ENCODE results near the gene SLC22A14. TPM values are rescaled to one million over a fixed set of nuclear protein-coding genes. Genes with fewer than 3 reads are reported as not detected.

Gene SLC22A14
- total and polyA plus RNA-seq, 10 of the 15 experiments (the other 5 are each of a cell fraction or from before 2014, with no cell fraction given) = not detected

DNA sequence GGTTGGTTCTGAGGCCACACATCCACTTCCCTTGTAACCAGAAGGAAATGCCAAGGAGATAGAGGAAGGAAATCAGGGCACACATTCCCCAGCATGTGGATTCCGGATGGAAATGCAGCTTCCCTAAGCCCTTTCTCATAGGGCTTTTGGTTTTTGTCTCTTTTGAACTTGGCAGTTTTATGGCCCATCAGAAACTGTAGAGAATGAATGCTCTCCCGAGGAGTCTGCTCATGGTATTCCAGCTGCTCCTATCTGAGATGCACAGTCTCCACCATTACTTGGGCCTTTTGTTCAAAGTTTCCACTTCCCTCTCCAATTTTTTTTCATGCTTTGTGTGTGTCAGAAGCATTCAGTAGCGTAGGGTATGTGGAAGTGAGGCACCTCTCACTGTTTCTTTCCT lies 85.7 kb downstream of the SLC22A14 start:
- no TSS peak for BruUV-seq (replicated peaks)
- 91% methylated on average over 3 of the region's 3 CpGs for WGBS (ENCODE audit: insufficient coverage, insufficient replicate concordance, low lambda C conversion rate, missing lambda C conversion rate)
- RAD21 ChIA-PET (ENCODE audit: unreplicated experiment) = no interaction called here

More for the DNA sequence above, 85.7 kb downstream of the SLC22A14 start:
- peaks cover 0 to 8% of the 10 kb centered on the region in 2 experiments; a peak in 3 of 4 replicates for H3K36me3 ChIP-seq (ENCODE audit: control insufficient read depth in 2 of 2, insufficient read depth in 2 of 2, low read length in 1 of 2)
- H3K9ac ChIP-seq (ENCODE audit: control insufficient read depth, insufficient read depth, low read length) = no peak overlapping the region
- no peaks in the 10 kb centered on the region for H4K20me1 ChIP-seq (ENCODE audit: control insufficient read depth, insufficient read depth)
- H3K27me3 ChIP-seq (replicated peaks in 1 of 2; ENCODE audit: control insufficient read depth in 2 of 2, insufficient read depth in 2 of 2, low read length in 1 of 2) = no peaks in the 10 kb centered on the region
- POLR2A ChIA-PET = no interaction called here
- DNase-seq (ENCODE audit: low read depth, low spot score) (no peak), ATAC-seq (no peak), FAIRE-seq (no peak)
- SMC1A ChIA-PET (ENCODE audit: uncharacterized antibody, unreplicated experiment) = no interaction called here
- no peaks in the 10 kb centered on the region for H3K4me1 ChIP-seq (ENCODE audit: control insufficient read depth, insufficient read depth, low read length)
- CTCF ChIA-PET = no interaction called here
- in situ Hi-C loops (cut with MboI) = no loop called here
- H2AFZ ChIP-seq (ENCODE audit: control insufficient read depth, low read depth, low read length) = no peak overlapping the region
- H3K79me2 ChIP-seq (ENCODE audit: control insufficient read depth, insufficient read depth, low read length) = no peaks in the 10 kb centered on the region
- H3K27ac ChIP-seq (ENCODE audit: control insufficient read depth, insufficient read depth) = no peak overlapping the region
- no peak for TF ChIP-seq NFYB (IDR thresholded peaks at IDR 0.05; ENCODE audit: insufficient read depth, low read depth, low read length)
- TF ChIP-seq GATAD2B (conservative IDR thresholded peaks at IDR 0.05; ENCODE audit: low read depth) = no peak
- TF ChIP-seq, protein P1, sequence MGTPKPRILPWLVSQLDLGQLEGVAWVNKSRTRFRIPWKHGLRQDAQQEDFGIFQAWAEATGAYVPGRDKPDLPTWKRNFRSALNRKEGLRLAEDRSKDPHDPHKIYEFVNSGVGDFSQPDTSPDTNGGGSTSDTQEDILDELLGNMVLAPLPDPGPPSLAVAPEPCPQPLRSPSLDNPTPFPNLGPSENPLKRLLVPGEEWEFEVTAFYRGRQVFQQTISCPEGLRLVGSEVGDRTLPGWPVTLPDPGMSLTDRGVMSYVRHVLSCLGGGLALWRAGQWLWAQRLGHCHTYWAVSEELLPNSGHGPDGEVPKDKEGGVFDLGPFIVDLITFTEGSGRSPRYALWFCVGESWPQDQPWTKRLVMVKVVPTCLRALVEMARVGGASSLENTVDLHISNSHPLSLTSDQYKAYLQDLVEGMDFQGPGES (IDR thresholded peaks at IDR 0.05) = no peak
- no peaks in the 10 kb centered on the region for H3K9me3 ChIP-seq (replicated peaks; ENCODE audit: control insufficient read depth, insufficient read depth, low read length)
- intact Hi-C loops (cut with micrococcal nuclease; ENCODE audit: unreplicated experiment) = loop anchor here (5.0 kb wide), 1 partner anchor 115 kb away; no protein-coding TSS in a partner anchor
- H3K4me2 ChIP-seq (ENCODE audit: control insufficient read depth, insufficient read depth) = no peak overlapping the region
- no peak overlapping the region for H3K4me3 ChIP-seq

Small RNA genes within 50 kb of the gene (small RNA-seq; reads per million reads assigned to genes)
- not detected for gene RNU6-235P

Other genes starting within 250 kb of the SLC22A14 start
Only the 7 nearest of the 8 such genes appear.
- 41.9 and 56.5 TPM in 2 replicates for gene ACAA1, start 145.2 kb upstream of the SLC22A14 start, total RNA-seq (2014; rRNA removed)
- 41.0 and 43.3 TPM in 2 replicates for gene ACAA1, start 145.2 kb upstream of the SLC22A14 start, total RNA-seq (2014; rRNA removed; fragmentation: Illumina TruSeq; extraction: Trizol)
- gene ACAA1, start 145.2 kb upstream of the SLC22A14 start, total RNA-seq (2021) = 65.6 and 68.1 TPM in 2 replicates
- gene ACAA1, start 145.2 kb upstream of the SLC22A14 start, polyA plus RNA-seq (2011; rRNA removed) = 54.9 and 85.4 TPM in 2 replicates
- 24.5 and 51.5 TPM in 2 replicates for gene ACAA1, start 145.2 kb upstream of the SLC22A14 start, polyA plus RNA-seq (2014; fragmentation: Illumina TruSeq; extraction: Trizol)
- gene ACAA1, start 145.2 kb upstream of the SLC22A14 start, polyA plus RNA-seq (2014; fragmentation: Nextera tagmentation; extraction: Ambion mirVana) = 10 to 100 TPM in 1 of 2 experiments, 1 to 10 TPM in 1; 5.7 to 12.6 TPM
- 79.2 and 90.2 TPM in 2 replicates for gene ACAA1, start 145.2 kb upstream of the SLC22A14 start, polyA plus RNA-seq (2014; rRNA removed)
- gene ACAA1, start 145.2 kb upstream of the SLC22A14 start, polyA plus RNA-seq (2016; fragmentation: Nextera tagmentation; extraction: Ambion mirVana) = 10 to 100 TPM; 64.8 to 75.1 TPM
- gene MYD88, start 143.6 kb upstream of the SLC22A14 start, total RNA-seq (2014; rRNA removed) = 28.7 and 38.6 TPM in 2 replicates
- gene MYD88, start 143.6 kb upstream of the SLC22A14 start, total RNA-seq (2014; rRNA removed; fragmentation: Illumina TruSeq; extraction: Trizol) = 5.5 and 6.2 TPM in 2 replicates
- 65.6 and 67.7 TPM in 2 replicates for gene MYD88, start 143.6 kb upstream of the SLC22A14 start, total RNA-seq (2021)
- gene MYD88, start 143.6 kb upstream of the SLC22A14 start, polyA plus RNA-seq (2011; rRNA removed) = 41.6 and 61.7 TPM in 2 replicates
- gene MYD88, start 143.6 kb upstream of the SLC22A14 start, polyA plus RNA-seq (2014; fragmentation: Illumina TruSeq; extraction: Trizol) = 83.0 and 84.8 TPM in 2 replicates
- gene MYD88, start 143.6 kb upstream of the SLC22A14 start, polyA plus RNA-seq (2014; fragmentation: Nextera tagmentation; extraction: Ambion mirVana) = 10 to 100 TPM; 37.6 to 82.0 TPM
- gene MYD88, start 143.6 kb upstream of the SLC22A14 start, polyA plus RNA-seq (2014; rRNA removed) = 80.2 and 96.7 TPM in 2 replicates
- gene MYD88, start 143.6 kb upstream of the SLC22A14 start, polyA plus RNA-seq (2016; fragmentation: Nextera tagmentation; extraction: Ambion mirVana) = 10 to 100 TPM; 69.4 to 83.4 TPM
- 34.7 and 37.1 TPM in 2 replicates for gene OXSR1, start 116.8 kb upstream of the SLC22A14 start, total RNA-seq (2014; rRNA removed)
- gene OXSR1, start 116.8 kb upstream of the SLC22A14 start, total RNA-seq (2014; rRNA removed; fragmentation: Illumina TruSeq; extraction: Trizol) = 36.9 and 38.3 TPM in 2 replicates
- gene OXSR1, start 116.8 kb upstream of the SLC22A14 start, total RNA-seq (2021) = 45.2 and 48.0 TPM in 2 replicates
- 54.6 and 74.8 TPM in 2 replicates for gene OXSR1, start 116.8 kb upstream of the SLC22A14 start, polyA plus RNA-seq (2011; rRNA removed)
- gene OXSR1, start 116.8 kb upstream of the SLC22A14 start, polyA plus RNA-seq (2014; fragmentation: Illumina TruSeq; extraction: Trizol) = 50.3 and 59.6 TPM in 2 replicates
- gene OXSR1, start 116.8 kb upstream of the SLC22A14 start, polyA plus RNA-seq (2014; fragmentation: Nextera tagmentation; extraction: Ambion mirVana) = 10 to 100 TPM; 12.4 to 16.9 TPM
- 35.0 and 36.7 TPM in 2 replicates for gene OXSR1, start 116.8 kb upstream of the SLC22A14 start, polyA plus RNA-seq (2014; rRNA removed)
- gene OXSR1, start 116.8 kb upstream of the SLC22A14 start, polyA plus RNA-seq (2016; fragmentation: Nextera tagmentation; extraction: Ambion mirVana) = 10 to 100 TPM; 18.0 to 18.8 TPM
- gene SLC22A13, start 16.5 kb upstream of the SLC22A14 start, total RNA-seq (2014; rRNA removed) = not detected in 2 replicates
- 0.13 and 0.18 TPM in 2 replicates for gene SLC22A13, start 16.5 kb upstream of the SLC22A14 start, total RNA-seq (2014; rRNA removed; fragmentation: Illumina TruSeq; extraction: Trizol)
- gene SLC22A13, start 16.5 kb upstream of the SLC22A14 start, total RNA-seq (2021) = 0.13 TPM in 1 of 2 replicates, not detected in the other
- 0.11 TPM in 1 of 2 replicates, not detected in the other for gene SLC22A13, start 16.5 kb upstream of the SLC22A14 start, polyA plus RNA-seq (2011; rRNA removed)
- 0.03 TPM in 1 of 2 replicates, not detected in the other for gene SLC22A13, start 16.5 kb upstream of the SLC22A14 start, polyA plus RNA-seq (2014; fragmentation: Illumina TruSeq; extraction: Trizol)
- under 1 TPM in 1 of 2 experiments, not detected in 1; 0.04 TPM for gene SLC22A13, start 16.5 kb upstream of the SLC22A14 start, polyA plus RNA-seq (2014; fragmentation: Nextera tagmentation; extraction: Ambion mirVana)
- 0.05 and 0.19 TPM in 2 replicates for gene SLC22A13, start 16.5 kb upstream of the SLC22A14 start, polyA plus RNA-seq (2014; rRNA removed)
- not detected for gene SLC22A13, start 16.5 kb upstream of the SLC22A14 start, polyA plus RNA-seq (2016; fragmentation: Nextera tagmentation; extraction: Ambion mirVana)
- gene XYLB, start 64.5 kb downstream of the SLC22A14 start, total RNA-seq (2014; rRNA removed) = 3.5 and 3.7 TPM in 2 replicates
- gene XYLB, start 64.5 kb downstream of the SLC22A14 start, total RNA-seq (2014; rRNA removed; fragmentation: Illumina TruSeq; extraction: Trizol) = 2.8 and 3.1 TPM in 2 replicates
- 2.9 and 4.0 TPM in 2 replicates for gene XYLB, start 64.5 kb downstream of the SLC22A14 start, total RNA-seq (2021)
- gene XYLB, start 64.5 kb downstream of the SLC22A14 start, polyA plus RNA-seq (2011; rRNA removed) = 3.1 and 6.1 TPM in 2 replicates
- gene XYLB, start 64.5 kb downstream of the SLC22A14 start, polyA plus RNA-seq (2014; fragmentation: Illumina TruSeq; extraction: Trizol) = 3.9 and 5.4 TPM in 2 replicates
- gene XYLB, start 64.5 kb downstream of the SLC22A14 start, polyA plus RNA-seq (2014; fragmentation: Nextera tagmentation; extraction: Ambion mirVana) = under 1 TPM; 0.60 to 0.80 TPM
- 2.6 and 3.8 TPM in 2 replicates for gene XYLB, start 64.5 kb downstream of the SLC22A14 start, polyA plus RNA-seq (2014; rRNA removed)
- gene XYLB, start 64.5 kb downstream of the SLC22A14 start, polyA plus RNA-seq (2016; fragmentation: Nextera tagmentation; extraction: Ambion mirVana) = 1 to 10 TPM; 3.3 to 5.0 TPM
- gene ACVR2B, start 171.6 kb downstream of the SLC22A14 start, total RNA-seq (2014; rRNA removed) = 1.4 and 1.5 TPM in 2 replicates
- gene ACVR2B, start 171.6 kb downstream of the SLC22A14 start, total RNA-seq (2014; rRNA removed; fragmentation: Illumina TruSeq; extraction: Trizol) = 1.4 and 1.7 TPM in 2 replicates
- 2.4 and 3.2 TPM in 2 replicates for gene ACVR2B, start 171.6 kb downstream of the SLC22A14 start, total RNA-seq (2021)
- gene ACVR2B, start 171.6 kb downstream of the SLC22A14 start, polyA plus RNA-seq (2011; rRNA removed) = 2.9 TPM in 2 replicates
- 0.85 and 1.2 TPM in 2 replicates for gene ACVR2B, start 171.6 kb downstream of the SLC22A14 start, polyA plus RNA-seq (2014; fragmentation: Illumina TruSeq; extraction: Trizol)
- under 1 TPM; 0.27 to 0.29 TPM for gene ACVR2B, start 171.6 kb downstream of the SLC22A14 start, polyA plus RNA-seq (2014; fragmentation: Nextera tagmentation; extraction: Ambion mirVana)
- gene ACVR2B, start 171.6 kb downstream of the SLC22A14 start, polyA plus RNA-seq (2014; rRNA removed) = 0.70 and 0.87 TPM in 2 replicates
- 1 to 10 TPM in 1 of 2 experiments, under 1 TPM in 1; 0.76 to 1.2 TPM for gene ACVR2B, start 171.6 kb downstream of the SLC22A14 start, polyA plus RNA-seq (2016; fragmentation: Nextera tagmentation; extraction: Ambion mirVana)
- gene EXOG, start 214.0 kb downstream of the SLC22A14 start, total RNA-seq (2014; rRNA removed) = 17.3 and 19.4 TPM in 2 replicates
- 16.9 and 17.0 TPM in 2 replicates for gene EXOG, start 214.0 kb downstream of the SLC22A14 start, total RNA-seq (2014; rRNA removed; fragmentation: Illumina TruSeq; extraction: Trizol)
- 16.9 and 19.8 TPM in 2 replicates for gene EXOG, start 214.0 kb downstream of the SLC22A14 start, total RNA-seq (2021)
- gene EXOG, start 214.0 kb downstream of the SLC22A14 start, polyA plus RNA-seq (2011; rRNA removed) = 20.7 and 22.1 TPM in 2 replicates
- 18.6 and 24.5 TPM in 2 replicates for gene EXOG, start 214.0 kb downstream of the SLC22A14 start, polyA plus RNA-seq (2014; fragmentation: Illumina TruSeq; extraction: Trizol)
- gene EXOG, start 214.0 kb downstream of the SLC22A14 start, polyA plus RNA-seq (2014; fragmentation: Nextera tagmentation; extraction: Ambion mirVana) = 1 to 10 TPM; 7.8 to 8.6 TPM
- gene EXOG, start 214.0 kb downstream of the SLC22A14 start, polyA plus RNA-seq (2014; rRNA removed) = 20.9 and 22.1 TPM in 2 replicates
- 10 to 100 TPM; 20.4 to 20.6 TPM for gene EXOG, start 214.0 kb downstream of the SLC22A14 start, polyA plus RNA-seq (2016; fragmentation: Nextera tagmentation; extraction: Ambion mirVana)